Measurements from ENCODE around the gene PRAME.
A peak's percentile ranks its signal among the peaks of the same experiment; 100 is the strongest.
"Not testable (repeated sequence)": the region's sequence is repeated elsewhere in the genome, so short reads cannot be mapped to it uniquely, and the experiment has no call there.

Gene PRAME

DNA sequence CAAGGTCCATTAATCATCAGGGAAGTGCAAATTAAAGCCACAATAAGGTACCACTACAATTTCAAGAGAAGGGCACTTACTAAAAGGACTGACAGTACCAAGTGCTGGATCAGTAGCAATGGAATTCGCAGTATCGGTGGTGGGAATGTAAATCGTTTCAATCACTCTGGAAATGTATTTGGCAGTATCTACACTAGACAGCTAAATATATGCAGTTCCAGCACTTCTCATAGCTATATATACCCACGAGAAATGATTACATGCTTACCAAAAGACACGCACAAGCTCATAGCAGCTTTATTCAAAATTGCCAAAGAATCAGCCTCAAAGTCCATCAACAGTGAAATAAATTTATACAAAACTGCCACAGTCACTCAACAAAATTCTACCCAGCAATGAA is 46.1 kb downstream of the PRAME start:
- DNase-seq, result no peak
- TF ChIP-seq POLR2A (IDR thresholded peaks at IDR 0.05; ENCODE audit: low read length) (no peak), GATA1 (IDR thresholded peaks at IDR 0.05; ENCODE audit: low read depth, low read length) (no peak)

- not testable (repeated sequence) for DNase-seq
Measured at GRCh38 chr22:22510833-22511232, 48.2 kb downstream of the PRAME start.

DNA sequence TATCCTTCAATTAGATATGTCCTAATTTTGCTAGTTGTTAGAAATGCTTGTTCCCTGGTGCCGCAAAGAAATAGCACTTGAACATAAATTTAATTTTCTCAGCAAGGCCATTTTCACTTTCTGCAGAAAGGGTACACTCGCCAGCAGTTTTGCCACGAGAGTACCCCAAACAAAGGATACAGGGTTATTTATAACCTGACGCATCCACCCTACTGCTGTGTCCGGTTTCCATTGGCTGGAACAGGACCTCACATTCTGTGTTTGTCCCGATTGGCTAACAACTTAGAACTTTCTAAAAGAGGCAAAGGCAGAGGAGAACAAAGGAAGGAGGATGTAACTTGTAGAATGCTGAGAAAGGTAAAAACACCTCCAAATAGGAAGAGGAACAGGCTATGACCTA is 49.2 kb downstream of the PRAME start:
- not testable (repeated sequence) for DNase-seq

- peak; percentile 88 for DNase-seq
- TF ChIP-seq GATA1 (IDR thresholded peaks at IDR 0.05; ENCODE audit: low read depth, low read length) (no peak), POLR2A (IDR thresholded peaks at IDR 0.05; ENCODE audit: low read length) (no peak)
Measured at GRCh38 chr22:22508274-22509176, 50.5 kb downstream of the PRAME start, which contains the start of gene ZNF280B. ZNF280B (minus strand) TSS chr22:22508742; CDS start chr22:22489398, 19,344 bp downstream.

GRCh38 chr22:22507743-22508273 is 51.3 kb downstream of the PRAME start:
- DNase-seq, result peak in 1 of 2 experiments; percentile 11
- TF ChIP-seq GATA1 (IDR thresholded peaks at IDR 0.05; ENCODE audit: low read depth, low read length) (no peak), POLR2A (IDR thresholded peaks at IDR 0.05; ENCODE audit: low read length) (no peak)

DNA sequence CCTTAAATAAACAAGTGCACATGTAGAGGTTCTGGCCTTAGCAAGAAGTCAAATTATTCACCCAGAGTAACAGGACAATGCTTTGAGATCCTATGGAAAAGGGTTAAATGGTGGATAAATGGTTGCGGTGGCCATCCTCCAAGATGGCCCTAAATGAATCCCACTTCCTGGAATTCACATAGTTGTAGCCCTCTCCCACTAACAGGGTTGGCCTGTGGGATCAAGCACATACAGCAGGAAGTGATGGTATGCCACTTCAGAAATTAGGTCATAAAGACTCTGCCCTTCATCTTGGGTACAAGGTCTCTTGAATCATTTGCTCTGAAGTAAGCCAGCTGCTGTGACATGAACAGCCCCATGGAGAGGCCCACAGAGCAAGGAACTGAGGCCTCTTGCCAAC is 52.3 kb downstream of the PRAME start:
- TF ChIP-seq POLR2A (IDR thresholded peaks at IDR 0.05; ENCODE audit: low read length) (no peak), GATA1 (IDR thresholded peaks at IDR 0.05; ENCODE audit: low read depth, low read length) (no peak)

DNA sequence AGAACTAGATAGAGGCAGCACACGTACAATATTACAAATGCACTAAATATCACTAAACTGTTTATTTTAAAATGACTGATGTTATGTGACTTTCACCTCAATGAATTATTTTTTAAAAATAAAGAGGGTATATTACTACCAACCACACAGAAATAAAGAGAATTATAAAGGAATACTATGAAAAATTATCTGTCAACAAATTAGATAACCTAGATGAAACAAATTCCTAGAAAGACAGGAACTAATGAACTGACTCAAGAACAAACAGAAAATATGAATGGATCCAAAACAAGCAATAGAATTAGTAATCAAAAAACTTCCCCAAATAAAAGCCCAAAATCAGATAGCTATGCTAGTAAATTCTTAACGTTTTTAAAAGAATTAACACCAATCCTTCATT is 60.8 kb downstream of the PRAME start:
- no peak for TF ChIP-seq POLR2A (IDR thresholded peaks at IDR 0.05; ENCODE audit: low read length)
- TF ChIP-seq GATA1 (IDR thresholded peaks at IDR 0.05; ENCODE audit: low read depth, low read length), result no peak
- DNase-seq, result no peak

More for the DNA sequence above, 52.3 kb downstream of the PRAME start:
- no peak for DNase-seq

All from erythroblast (primary cell).